IPS DF 4.7 (cell line): ENCODE results near the gene RGP1.

Experiments used
- DNase-seq: peaks from one replicate; pipeline ENCODE4 v3.0.0-alpha.2; 2013; ENCODE audit warnings: low spot score; ENCODE audit errors: extremely low read depth

RGP1 gene

GRCh38 chr9:35769763-35770162, 20.7 kb downstream of the RGP1 start:
- DNase-seq, result no peak

- no peak for DNase-seq
Measured at GRCh38 chr9:35771075-35771433, 22.0 kb downstream of the RGP1 start.

GRCh38 chr9:35771534-35771933, 22.4 kb downstream of the RGP1 start:
- no peak for DNase-seq

GRCh38 chr9:35771943-35772342, 22.9 kb downstream of the RGP1 start:
- no peak for DNase-seq

- DNase-seq, result no peak
Measured at GRCh38 chr9:35774907-35775635, 26.0 kb downstream of the RGP1 start.

GRCh38 chr9:35776018-35776417, 26.9 kb downstream of the RGP1 start:
- DNase-seq, result no peak

- no peak for DNase-seq
Measured at GRCh38 chr9:35778496-35778895, 29.4 kb downstream of the RGP1 start.

- DNase-seq, result no peak
Measured at GRCh38 chr9:35781066-35781465, 32.0 kb downstream of the RGP1 start.

GRCh38 chr9:35783418-35783817, 34.3 kb downstream of the RGP1 start:
- no peak for DNase-seq

GRCh38 chr9:35789541-35789940, 40.5 kb downstream of the RGP1 start:
- no peak for DNase-seq

- no peak for DNase-seq
Measured at GRCh38 chr9:35790025-35790384, 40.9 kb downstream of the RGP1 start.

- no peak for DNase-seq
Measured at GRCh38 chr9:35790385-35791296, 41.6 kb downstream of the RGP1 start.

- DNase-seq, result no peak
Measured at GRCh38 chr9:35791297-35791921, 42.3 kb downstream of the RGP1 start, which contains the start of gene NPR2. NPR2 (plus strand) TSS chr9:35791591; CDS start chr9:35792409, 818 bp downstream.

- no peak for DNase-seq
Measured at GRCh38 chr9:35792024-35792813, 43.1 kb downstream of the RGP1 start.

- no peak for DNase-seq
Measured at GRCh38 chr9:35792826-35793225, 43.7 kb downstream of the RGP1 start.

GRCh38 chr9:35793461-35793860, 44.4 kb downstream of the RGP1 start:
- no peak for DNase-seq

- no peak for DNase-seq
Measured at GRCh38 chr9:35795695-35796094, 46.6 kb downstream of the RGP1 start.

GRCh38 chr9:35797311-35798109, 48.4 kb downstream of the RGP1 start:
- DNase-seq, result no peak

- no peak for DNase-seq
Measured at GRCh38 chr9:35798658-35799374, 49.7 kb downstream of the RGP1 start.

GRCh38 chr9:35800530-35800929, 51.4 kb downstream of the RGP1 start:
- no peak for DNase-seq
